Activated naive CD4-positive, alpha-beta T cell treated with Interleukin-2 at 50 U/mL for 16 hours (primary cell): ENCODE results near the gene SNRPA.
"Not testable (repeated sequence)": the region's sequence is repeated elsewhere in the genome, so short reads cannot be mapped to it uniquely, and the experiment has no call there.

ENCODE experiments used
- DNase-seq: peaks from one replicate; pipeline ENCODE4 v3.0.0-alpha.2; 2020

The SNRPA gene

GRCh38 chr19:40747536-40747935 lies 3.5 kb upstream of the SNRPA start:
- DNase-seq, result no peak

- peak; percentile 99 for DNase-seq
Measured at GRCh38 chr19:40750058-40750873, 737 bp upstream of the SNRPA start, which contains the start of gene ACTMAP. TSS of gene ACTMAP (minus strand) at chr19:40750477. CDS start at chr19:40749803, 674 bp downstream.

GRCh38 chr19:40752257-40752781 lies 1.3 kb downstream of the SNRPA start:
- DNase-seq, result peak; percentile 47

- DNase-seq, result peak; percentile 79
Measured at GRCh38 chr19:40754611-40755247, 3.7 kb downstream of the SNRPA start.

- no peak for DNase-seq
Measured at GRCh38 chr19:40755248-40755624, 4.2 kb downstream of the SNRPA start.

- no peak for DNase-seq
Measured at GRCh38 chr19:40755791-40756190, 4.8 kb downstream of the SNRPA start.

GRCh38 chr19:40756502-40757110 lies 5.6 kb downstream of the SNRPA start:
- DNase-seq, result peak; percentile 68

GRCh38 chr19:40758491-40758890 lies 7.5 kb downstream of the SNRPA start:
- no peak for DNase-seq

GRCh38 chr19:40759352-40759751 lies 8.3 kb downstream of the SNRPA start:
- no peak for DNase-seq

GRCh38 chr19:40762754-40763470 lies 11.9 kb downstream of the SNRPA start:
- DNase-seq, result no peak

GRCh38 chr19:40763526-40763925 lies 12.5 kb downstream of the SNRPA start:
- DNase-seq, result no peak

- no peak for DNase-seq
Measured at GRCh38 chr19:40763963-40764362, 13.0 kb downstream of the SNRPA start.

GRCh38 chr19:40766385-40766784 lies 15.4 kb downstream of the SNRPA start:
- not testable (repeated sequence) for DNase-seq

- no peak for DNase-seq
Measured at GRCh38 chr19:40768869-40769268, 17.9 kb downstream of the SNRPA start.

GRCh38 chr19:40771101-40771862 lies 20.3 kb downstream of the SNRPA start:
- DNase-seq, result not testable (repeated sequence)

- DNase-seq, result no peak
Measured at GRCh38 chr19:40774916-40775631, 24.1 kb downstream of the SNRPA start, which contains the start of gene MIA. TSS of gene MIA (plus strand) at chr19:40775521. CDS start at chr19:40775543, 22 bp downstream.

GRCh38 chr19:40775632-40776022 lies 24.6 kb downstream of the SNRPA start:
- DNase-seq, result no peak

- no peak for DNase-seq
Measured at GRCh38 chr19:40776364-40776763, 25.4 kb downstream of the SNRPA start.

- peak; percentile 88 for DNase-seq
Measured at GRCh38 chr19:40776932-40777644, 26.1 kb downstream of the SNRPA start.

- no peak for DNase-seq
Measured at GRCh38 chr19:40777645-40777936, 26.6 kb downstream of the SNRPA start.
